K562 (cell line): ENCODE data around the gene FAM234B. TPM values are rescaled to one million over a fixed set of nuclear protein-coding genes. Genes with fewer than 3 reads are reported as not detected.

Experiments
- ATAC-seq: fragments of 200-7000 bp; cut with Tn5 transposase; 3 replicates; pipeline ENCODE4 v1.9.1; 2020; ENCODE audit warnings: moderate library complexity
- BruUV-seq: library from RNA; stranded (reverse); fragments of 400-500 nt; replicated peaks from 2 replicates; lab custom pipeline; 2021; lab: Mats Ljungman, UMichigan
- CTCF ChIA-PET: fragments of 300-600 bp; formaldehyde crosslinking; extraction: SDS; loops from one replicate; lab custom pipeline; 2021; ENCODE audit warnings: low intra/inter-chr PET ratio; lab: Yijun Ruan, JAX
- POLR2A ChIA-PET: fragments of 300-600, 350-650 bp; sonication (Branson Sonifier 250); formaldehyde crosslinking; extraction: SDS; loops from one replicate; lab custom pipeline; 2021; ENCODE audit warnings: antibody characterized with exemption, inconsistent platforms; lab: Yijun Ruan, JAX
- DNase-seq, 4 experiments: peaks; one replicate each; pipeline versions ENCODE4 v3.0.0 to v3.0.0-alpha.2; 2011 to 2018; ENCODE audit warnings: low spot score in 3 of 4, mixed read lengths in 3 of 4; ENCODE audit errors: extremely low read depth in 1 of 4
- FAIRE-seq: peaks from 2 replicates; lab custom pipeline; 2011; peaks lifted over from hg19 to GRCh38; lab: Jason Lieb, UNC
- H2AFZ ChIP-seq: 2 replicates; pipeline ENCODE4 v1.6.0; 2011; ENCODE audit warnings: low read depth, low read length, control low read depth, inconsistent platforms
- H3K27ac ChIP-seq: fragments of 200-600 bp; 3 replicates; pipeline ENCODE4 v1.8.0; 2011; ENCODE audit warnings: low read depth, mild to moderate bottlenecking, control low read depth, inconsistent platforms, low read length, moderate library complexity, mixed read lengths; ENCODE audit errors: extremely low read depth
- H3K27me3 ChIP-seq, 2 experiments: fragments of 300-600 bp in 1 of 2; 2 replicates in 1 of 2; 3 replicates in 1 of 2; pipeline versions ENCODE4 v1.6.0 to v1.8.0; 2011; ENCODE audit warnings: inconsistent platforms in 2 of 2, low read length in 2 of 2, mild to moderate bottlenecking in 1 of 2, mixed read lengths in 1 of 2, moderate library complexity in 1 of 2; ENCODE audit not compliant: control insufficient read depth in 2 of 2, insufficient read depth in 2 of 2
- H3K36me3 ChIP-seq: fragments of 300-600 bp; 3 replicates; pipeline ENCODE4 v1.8.0; 2011; ENCODE audit warnings: mild to moderate bottlenecking, low read length, inconsistent platforms; ENCODE audit not compliant: control insufficient read depth, insufficient read depth
- H3K4me1 ChIP-seq, 2 experiments: fragments of 200-600 bp in 1 of 2; replicated peaks in 1 of 2; 2 replicates in 1 of 2; 3 replicates in 1 of 2; pipeline versions ENCODE4 v1.5.1 to v1.8.0; 2011; ENCODE audit warnings: inconsistent platforms in 2 of 2, low read length in 2 of 2, mild to moderate bottlenecking in 1 of 2, mixed read lengths in 1 of 2, moderate library complexity in 1 of 2; ENCODE audit not compliant: control insufficient read depth in 2 of 2, insufficient read depth in 2 of 2
- H3K4me2 ChIP-seq: 2 replicates; pipeline ENCODE4 v1.6.1; 2011; ENCODE audit warnings: low read length, control low read depth, inconsistent platforms, mixed read lengths; ENCODE audit not compliant: insufficient read depth
- H3K4me3 ChIP-seq: fragments of 200-600 bp; sonication (generic), shearing (Covaris generic); 2 replicates; pipeline ENCODE4 v1.5.1; 2016; ENCODE audit warnings: control low read depth, inconsistent platforms
- H3K79me2 ChIP-seq: fragments of 200-600 bp; 3 replicates; pipeline ENCODE4 v1.8.0; 2011; ENCODE audit warnings: low read length, inconsistent platforms; ENCODE audit not compliant: control insufficient read depth, insufficient read depth
- H3K9ac ChIP-seq, 2 experiments: 2 replicates each; pipeline versions ENCODE4 v1.6.0 to v1.6.1; 2011; ENCODE audit warnings: low read depth in 2 of 2, low read length in 2 of 2, control low read depth in 1 of 2, inconsistent platforms in 1 of 2, mild to moderate bottlenecking in 1 of 2, mixed read lengths in 1 of 2; ENCODE audit not compliant: insufficient read depth in 1 of 2
- H3K9me1 ChIP-seq: one replicate; pipeline ENCODE4 v1.6.0; 2011; ENCODE audit warnings: inconsistent platforms, mild to moderate bottlenecking, low read length, moderate library complexity; ENCODE audit not compliant: control insufficient read depth, insufficient read depth
- H3K9me3 ChIP-seq: replicated peaks from 2 replicates; pipeline ENCODE4 v1.5.1; 2011; ENCODE audit warnings: low read depth, low read length, inconsistent platforms; ENCODE audit not compliant: control insufficient read depth, insufficient read depth
- H4K20me1 ChIP-seq: replicated peaks from 2 replicates; pipeline ENCODE4 v1.6.1; 2011; ENCODE audit warnings: low read length, inconsistent platforms, mixed read lengths; ENCODE audit not compliant: control insufficient read depth, insufficient read depth
- ZNF24 ChIP-seq: fragments of 450-650 bp; IDR thresholded peaks from 2 replicates; pipeline ENCODE4 v1.6.1; 2016
- WGBS: fragments of 100-300 bp; shearing (Covaris generic); methylation state at CpG from one replicate; pipeline ENCODE4 v1.1.6; 2016; ENCODE audit warnings: low coverage, mixed read lengths; ENCODE audit not compliant: insufficient coverage; ENCODE audit errors: missing lambda C conversion rate; 5-methylcytosine and 5-hydroxymethylcytosine counted together
- in situ Hi-C: fragments of 300-500 bp; cut with MboI; formaldehyde crosslinking; loops from 4 replicates; pipeline ENCODE4 v1.15.0; 2018; ENCODE audit warnings: inconsistent platforms, mixed read lengths
- intact Hi-C: fragments of 100-400 bp; cut with micrococcal nuclease; formaldehyde crosslinking; loops from 2 replicates; pipeline ENCODE4 v1.14.2; 2022
- polyA plus RNA-seq, 8 experiments: library from polyadenylated mRNA; depleted of rRNA in 4 of 8; stranded (reverse) in 5 of 8; unstranded in 3 of 8; fragments of >200 nt; fragmentation: Nextera tagmentation in 2 of 8; fragmentation: Illumina TruSeq in 1 of 8; extraction: Ambion mirVana in 2 of 8; extraction: Trizol in 1 of 8; gene quantifications; 2 replicates each; pipeline versions ENCODE4 v1.2.1 to v1.2.3, GENCODE V29; 2011 to 2014; ENCODE audit warnings: inconsistent platforms in 1 of 8, missing spikeins in 1 of 8
- total RNA-seq, 7 experiments: library from RNA; depleted of rRNA in 6 of 7; stranded (reverse); fragments of >200 nt in 6 of 7; fragmentation: Illumina TruSeq in 2 of 7; extraction: Trizol in 2 of 7; gene quantifications; 2 replicates each; pipeline versions ENCODE4 v1.2.1 to v1.2.3, GENCODE V29; 2011 to 2021; ENCODE audit warnings: low replicate concordance in 1 of 7
- TF ChIP-seq, protein P1 (sequence below): fragments of 450-650 bp; IDR thresholded peaks from 2 replicates; pipeline ENCODE4 v1.6.1; 2017; ENCODE audit warnings: antibody characterized with exemption, mild to moderate bottlenecking

FAM234B gene
- total and polyA plus RNA-seq, 9 of the 15 experiments (the other 6 are each of a cell fraction or from before 2014, with no cell fraction given): 1.00 to 4.3 (median 2.0) TPM

DNA sequence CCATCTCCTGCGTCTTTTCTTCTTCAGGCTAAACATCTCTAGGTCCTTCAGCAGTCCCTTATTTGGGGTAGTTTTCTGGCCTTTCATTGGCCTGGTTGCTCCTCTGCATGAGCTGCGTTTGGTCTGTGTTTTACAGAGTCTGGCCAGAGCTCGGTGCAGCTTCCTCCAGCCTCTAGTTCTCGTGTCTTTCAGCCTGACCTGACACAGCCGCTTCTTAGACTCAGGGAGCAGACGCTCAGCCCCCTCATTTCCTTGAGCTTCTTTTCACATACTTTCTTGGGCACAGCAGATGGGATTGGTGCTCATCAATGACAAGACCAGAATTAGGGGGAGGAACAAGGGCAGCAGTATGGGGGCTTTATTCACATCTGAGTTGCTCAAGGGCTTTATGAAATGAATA lies 72.8 kb downstream of the FAM234B start:
- no peaks in the 10 kb centered on the region for H3K36me3 ChIP-seq
- H3K9me1 ChIP-seq: no peaks in the 10 kb centered on the region
- H2AFZ ChIP-seq: no peak overlapping the region
- CTCF ChIA-PET: no interaction called here
- H3K4me3 ChIP-seq: no peak overlapping the region
- no peak overlapping the region for H3K9ac ChIP-seq
- TF ChIP-seq ZNF24: no peak
- TF ChIP-seq, protein P1, sequence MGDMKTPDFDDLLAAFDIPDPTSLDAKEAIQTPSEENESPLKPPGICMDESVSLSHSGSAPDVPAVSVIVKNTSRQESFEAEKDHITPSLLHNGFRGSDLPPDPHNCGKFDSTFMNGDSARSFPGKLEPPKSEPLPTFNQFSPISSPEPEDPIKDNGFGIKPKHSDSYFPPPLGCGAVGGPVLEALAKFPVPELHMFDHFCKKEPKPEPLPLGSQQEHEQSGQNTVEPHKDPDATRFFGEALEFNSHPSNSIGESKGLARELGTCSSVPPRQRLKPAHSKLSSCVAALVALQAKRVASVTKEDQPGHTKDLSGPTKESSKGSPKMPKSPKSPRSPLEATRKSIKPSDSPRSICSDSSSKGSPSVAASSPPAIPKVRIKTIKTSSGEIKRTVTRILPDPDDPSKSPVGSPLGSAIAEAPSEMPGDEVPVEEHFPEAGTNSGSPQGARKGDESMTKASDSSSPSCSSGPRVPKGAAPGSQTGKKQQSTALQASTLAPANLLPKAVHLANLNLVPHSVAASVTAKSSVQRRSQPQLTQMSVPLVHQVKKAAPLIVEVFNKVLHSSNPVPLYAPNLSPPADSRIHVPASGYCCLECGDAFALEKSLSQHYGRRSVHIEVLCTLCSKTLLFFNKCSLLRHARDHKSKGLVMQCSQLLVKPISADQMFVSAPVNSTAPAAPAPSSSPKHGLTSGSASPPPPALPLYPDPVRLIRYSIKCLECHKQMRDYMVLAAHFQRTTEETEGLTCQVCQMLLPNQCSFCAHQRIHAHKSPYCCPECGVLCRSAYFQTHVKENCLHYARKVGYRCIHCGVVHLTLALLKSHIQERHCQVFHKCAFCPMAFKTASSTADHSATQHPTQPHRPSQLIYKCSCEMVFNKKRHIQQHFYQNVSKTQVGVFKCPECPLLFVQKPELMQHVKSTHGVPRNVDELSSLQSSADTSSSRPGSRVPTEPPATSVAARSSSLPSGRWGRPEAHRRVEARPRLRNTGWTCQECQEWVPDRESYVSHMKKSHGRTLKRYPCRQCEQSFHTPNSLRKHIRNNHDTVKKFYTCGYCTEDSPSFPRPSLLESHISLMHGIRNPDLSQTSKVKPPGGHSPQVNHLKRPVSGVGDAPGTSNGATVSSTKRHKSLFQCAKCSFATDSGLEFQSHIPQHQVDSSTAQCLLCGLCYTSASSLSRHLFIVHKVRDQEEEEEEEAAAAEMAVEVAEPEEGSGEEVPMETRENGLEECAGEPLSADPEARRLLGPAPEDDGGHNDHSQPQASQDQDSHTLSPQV: no peak
- TF ChIP-seq, all 486 proteins: peak for 0
- Histone ChIP-seq H3K9me3 (no peaks in the 10 kb centered on the region), H3K4me2 (no peak overlapping the region), H4K20me1 (no peaks in the 10 kb centered on the region; the same call in 1 of the 2 replicates), H3K27ac (no peak overlapping the region), H3K4me1 (no peaks in the 10 kb centered on the region), H3K79me2 (no peaks in the 10 kb centered on the region), H3K27me3 (peaks cover 0 to 33% of the 10 kb centered on the region in 2 experiments; a peak in 2 of 5 replicates)
- POLR2A ChIA-PET: no interaction called here
- BruUV-seq: no TSS peak
- 0% methylated on average over 6 of the region's 6 CpGs for WGBS
- no peak for FAIRE-seq
- ATAC-seq: no peak
- intact Hi-C loops: no loop called here
- DNase-seq: no peak
- in situ Hi-C loops: no loop called here
